Upper lobe of right lung (tissue), 1 donor: ENCODE results near the gene JAG2. TPM values are rescaled to one million over a fixed set of nuclear protein-coding genes. Genes with fewer than 3 reads are reported as not detected.
A peak's percentile ranks its signal among the peaks of the same experiment; 100 is the strongest.
"Not testable (repeated sequence)": the region's sequence is repeated elsewhere in the genome, so short reads cannot be mapped to it uniquely, and the experiment has no call there.

Experiments
- ATAC-seq: fragments of 200-7000 bp; cut with Tn5 transposase; one replicate; pipeline ENCODE4 v1.9.1; 2020; ENCODE audit warnings: mild to moderate bottlenecking, moderate library complexity
- DNase-seq: peaks from one replicate; pipeline ENCODE4 v3.0.0-alpha.2; 2020
- H3K27ac ChIP-seq: fragments of 200-600 bp; one replicate; pipeline ENCODE4 v1.8.0; 2022
- H3K27me3 ChIP-seq: fragments of 200-600 bp; one replicate; pipeline ENCODE4 v1.8.0; 2022; ENCODE audit warnings: mild to moderate bottlenecking
- H3K36me3 ChIP-seq: fragments of 200-600 bp; one replicate; pipeline ENCODE4 v1.8.0; 2022
- H3K4me1 ChIP-seq: fragments of 200-600 bp; one replicate; pipeline ENCODE4 v1.8.0; 2022
- H3K4me3 ChIP-seq: fragments of 200-600 bp; one replicate; pipeline ENCODE4 v1.8.0; 2022; ENCODE audit warnings: mild to moderate bottlenecking
- H3K9me3 ChIP-seq: fragments of 200-600 bp; one replicate; pipeline ENCODE4 v1.8.0; 2022
- intact Hi-C: fragments of 100-400 bp; cut with DNase I; formaldehyde crosslinking; loops from one replicate; pipeline ENCODE4 v1.11.0; 2022
- total RNA-seq: library from RNA; stranded (reverse); fragmentation: NEBNext Ultra II Directional; extraction: Animal tissue kit (Norgen Biotek cat#: 25700); gene quantifications from one replicate; pipeline ENCODE4 v1.2.1, GENCODE V29; 2021
- TF ChIP-seq, protein P1 (sequence below): fragments of 200-600 bp; IDR thresholded peaks from one replicate; pipeline ENCODE4 v1.8.0; 2022; ENCODE audit warnings: antibody characterized with exemption
- donor health status: DM: no; HTN: yes; CAD: no; lungs with severe emphysema.

The JAG2 gene
- total RNA-seq, 1 donor from 2014 or later = 31.2 TPM

DNA sequence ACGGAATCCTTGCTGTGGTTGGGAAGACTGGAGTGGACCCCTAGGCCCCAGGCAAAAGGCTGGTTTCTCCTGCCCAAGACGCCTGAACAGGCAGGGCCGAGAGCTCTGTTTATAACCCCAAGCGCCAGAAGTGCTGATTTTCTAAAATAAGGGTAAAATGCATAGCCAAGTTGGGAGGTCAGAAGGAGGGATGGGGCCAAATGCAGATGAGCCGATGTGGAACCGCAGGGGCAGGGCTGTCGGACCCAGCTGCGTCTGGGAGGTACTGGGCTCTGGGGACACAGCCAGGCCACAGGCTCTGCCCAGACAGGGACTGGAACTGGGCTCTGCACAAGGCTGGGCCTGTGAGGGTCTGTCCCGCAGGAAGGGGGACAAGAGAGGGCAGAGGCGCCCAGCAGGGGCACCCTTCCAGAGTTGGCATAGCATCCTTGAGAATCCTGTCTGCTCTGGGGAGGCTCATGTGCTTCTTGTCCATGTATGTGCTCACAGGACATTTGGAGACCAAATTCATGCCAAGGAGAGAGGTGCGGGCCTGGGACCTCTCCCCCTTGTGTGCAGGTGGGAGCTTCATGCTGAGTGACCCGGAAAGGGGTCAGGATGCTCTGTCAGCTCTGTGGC is 49.1 kb downstream of the JAG2 start:
- no peaks in the 10 kb centered on the region for H3K4me1 ChIP-seq
- no peak overlapping the region for H3K27ac ChIP-seq
- no peaks in the 10 kb centered on the region for H3K9me3 ChIP-seq
- H3K36me3 ChIP-seq = no peaks in the 10 kb centered on the region
- intact Hi-C loops = no loop called here
- TF ChIP-seq, protein P1, sequence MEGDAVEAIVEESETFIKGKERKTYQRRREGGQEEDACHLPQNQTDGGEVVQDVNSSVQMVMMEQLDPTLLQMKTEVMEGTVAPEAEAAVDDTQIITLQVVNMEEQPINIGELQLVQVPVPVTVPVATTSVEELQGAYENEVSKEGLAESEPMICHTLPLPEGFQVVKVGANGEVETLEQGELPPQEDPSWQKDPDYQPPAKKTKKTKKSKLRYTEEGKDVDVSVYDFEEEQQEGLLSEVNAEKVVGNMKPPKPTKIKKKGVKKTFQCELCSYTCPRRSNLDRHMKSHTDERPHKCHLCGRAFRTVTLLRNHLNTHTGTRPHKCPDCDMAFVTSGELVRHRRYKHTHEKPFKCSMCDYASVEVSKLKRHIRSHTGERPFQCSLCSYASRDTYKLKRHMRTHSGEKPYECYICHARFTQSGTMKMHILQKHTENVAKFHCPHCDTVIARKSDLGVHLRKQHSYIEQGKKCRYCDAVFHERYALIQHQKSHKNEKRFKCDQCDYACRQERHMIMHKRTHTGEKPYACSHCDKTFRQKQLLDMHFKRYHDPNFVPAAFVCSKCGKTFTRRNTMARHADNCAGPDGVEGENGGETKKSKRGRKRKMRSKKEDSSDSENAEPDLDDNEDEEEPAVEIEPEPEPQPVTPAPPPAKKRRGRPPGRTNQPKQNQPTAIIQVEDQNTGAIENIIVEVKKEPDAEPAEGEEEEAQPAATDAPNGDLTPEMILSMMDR = no peak
- no peaks in the 10 kb centered on the region for H3K27me3 ChIP-seq
- no peak overlapping the region for H3K4me3 ChIP-seq
- peak; percentile 3 for ATAC-seq
- DNase-seq = no peak

DNA sequence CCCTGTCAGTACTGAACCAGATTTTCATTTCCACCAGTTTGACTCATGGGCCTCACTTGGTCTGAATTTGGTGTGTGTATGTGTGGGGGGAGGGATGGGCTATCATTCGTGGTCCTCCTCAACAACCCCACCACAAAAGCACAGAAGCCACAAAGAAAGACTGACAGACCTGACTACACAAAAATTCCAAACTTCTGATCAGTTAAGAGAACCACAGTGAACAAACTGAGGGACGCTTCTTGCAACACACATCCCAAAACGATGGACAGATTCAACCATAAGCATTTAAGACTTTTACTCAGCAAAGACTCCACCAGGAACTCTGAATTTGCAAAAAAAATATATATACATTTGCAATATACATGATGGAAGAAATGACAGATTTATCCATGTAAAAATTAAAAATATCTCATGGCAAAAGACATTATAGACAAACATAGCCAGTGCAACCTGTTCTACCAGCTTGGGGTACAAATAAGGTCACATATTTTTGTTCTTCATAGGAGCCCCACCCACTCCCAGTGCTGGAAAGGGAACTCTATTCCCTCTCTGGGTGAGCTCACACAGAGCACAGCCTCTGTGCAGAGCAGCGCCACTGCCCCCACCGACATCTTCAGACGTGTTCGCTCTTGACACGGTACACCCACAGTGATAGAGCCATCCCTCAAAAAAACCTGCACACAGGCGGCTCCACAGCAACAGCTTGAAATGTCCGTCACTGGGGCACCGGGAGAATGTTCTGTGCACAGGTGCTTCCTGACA is 49.7 kb downstream of the JAG2 start:
- H3K4me3 ChIP-seq = no peak overlapping the region
- TF ChIP-seq, protein P1 = no peak
- no peak for DNase-seq
- H3K4me1 ChIP-seq = no peaks in the 10 kb centered on the region
- H3K27me3 ChIP-seq = no peaks in the 10 kb centered on the region
- no peaks in the 10 kb centered on the region for H3K36me3 ChIP-seq
- peak; percentile 90 for ATAC-seq
- H3K27ac ChIP-seq = no peak overlapping the region
- H3K9me3 ChIP-seq = no peaks in the 10 kb centered on the region
- intact Hi-C loops = no loop called here

DNA sequence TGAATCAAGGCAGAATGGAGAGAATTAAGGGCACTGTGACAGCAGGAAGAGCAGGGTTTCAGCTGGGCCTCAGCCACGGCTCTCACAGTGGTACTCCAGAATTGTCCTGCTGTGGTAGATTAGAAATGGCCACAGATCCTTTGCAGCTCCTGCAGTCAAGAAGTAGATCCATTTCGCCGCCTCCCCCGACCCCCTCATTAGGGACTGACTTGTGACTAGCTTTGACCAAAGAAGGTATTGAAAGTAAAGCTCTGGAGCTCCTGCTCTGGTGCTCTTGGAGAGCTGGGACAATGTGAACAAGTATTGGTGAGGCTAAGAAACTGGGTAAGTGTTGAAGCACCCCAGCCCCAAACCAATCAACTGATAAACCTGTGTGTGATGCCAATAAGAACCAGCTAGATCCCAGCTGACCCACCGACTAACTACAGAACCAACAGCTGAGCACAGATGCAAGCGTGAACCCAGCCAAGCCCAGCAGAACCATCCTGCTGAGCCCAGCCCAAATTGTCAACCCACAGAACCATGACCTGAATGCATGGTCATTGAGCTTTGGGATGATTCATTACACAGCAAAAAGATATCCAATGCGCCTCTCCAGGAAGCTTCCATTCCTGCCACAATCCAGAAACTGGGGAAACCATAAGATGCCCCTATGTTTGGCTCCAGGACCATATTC is 50.7 kb downstream of the JAG2 start:
- TF ChIP-seq, protein P1 = no peak
- Histone ChIP-seq H3K36me3 (no peaks in the 10 kb centered on the region), H3K9me3 (no peaks in the 10 kb centered on the region), H3K4me3 (no peak overlapping the region), H3K27ac (no peak overlapping the region), H3K4me1 (no peaks in the 10 kb centered on the region), H3K27me3 (no peaks in the 10 kb centered on the region)
- intact Hi-C loops = no loop called here
- DNase-seq (no peak), ATAC-seq (no peak)

DNA sequence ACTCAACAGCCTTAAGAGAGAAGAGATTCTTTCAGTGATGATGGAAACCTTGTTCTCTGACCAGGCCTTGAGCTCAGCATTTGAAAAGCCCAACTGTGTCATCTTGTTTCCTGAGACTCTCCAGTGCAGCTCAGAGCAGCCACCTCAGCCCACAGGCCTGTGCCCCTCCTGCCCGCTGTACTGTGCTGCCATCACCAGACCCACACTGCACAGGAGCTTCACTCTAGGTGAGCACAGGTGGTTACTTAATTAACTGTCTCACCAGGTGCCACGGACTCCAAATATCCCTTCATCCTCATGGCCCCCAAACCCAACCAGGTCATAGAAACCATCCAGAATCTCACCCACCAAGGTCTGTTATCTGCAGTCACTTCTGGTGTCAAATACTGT is 51.3 kb downstream of the JAG2 start:
- TF ChIP-seq, protein P1 = no peak
- H3K4me1 ChIP-seq = no peaks in the 10 kb centered on the region
- intact Hi-C loops = no loop called here

DNA sequence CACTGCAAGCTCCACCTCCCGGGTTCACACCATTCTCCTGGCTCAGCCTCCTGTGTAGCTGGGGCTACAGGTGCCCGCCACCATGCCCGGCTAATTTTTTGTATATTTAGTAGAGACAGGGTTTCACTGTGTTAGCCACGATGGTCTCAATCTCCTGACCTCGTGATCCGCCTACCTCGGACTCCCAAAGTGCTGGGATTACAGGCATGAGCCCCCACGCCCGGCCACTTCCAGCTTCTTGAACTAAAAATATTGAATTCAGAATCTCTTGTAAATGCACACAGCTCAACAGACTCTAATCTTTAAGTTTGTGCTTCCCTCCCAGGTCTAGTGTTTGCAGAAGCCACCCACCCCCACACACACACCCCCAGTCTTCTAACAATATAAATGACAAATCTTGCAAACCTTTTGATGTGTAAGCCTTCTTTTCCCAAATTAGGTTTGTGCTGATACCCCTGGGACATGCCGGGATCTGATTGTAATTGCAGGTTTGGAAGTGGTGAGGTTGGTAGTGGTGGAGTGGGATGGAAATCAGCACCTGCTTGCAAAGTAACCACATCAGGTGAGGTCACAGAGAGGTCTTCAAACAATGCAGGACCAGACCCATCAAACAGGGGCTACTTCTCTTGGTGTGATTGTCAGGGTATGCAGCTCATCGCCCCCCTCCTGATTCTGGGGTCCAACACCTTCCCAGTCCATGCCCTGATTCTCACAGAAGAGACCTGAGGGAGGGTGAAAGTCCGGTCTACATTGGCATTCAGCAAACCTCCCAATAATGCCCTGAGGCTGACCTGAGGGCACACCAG is 51.9 kb downstream of the JAG2 start:
- Histone ChIP-seq H3K9me3 (no peaks in the 10 kb centered on the region), H3K4me1 (no peaks in the 10 kb centered on the region), H3K27me3 (no peaks in the 10 kb centered on the region), H3K27ac (no peak overlapping the region), H3K36me3 (no peaks in the 10 kb centered on the region), H3K4me3 (no peak overlapping the region)
- no peak for DNase-seq
- TF ChIP-seq, protein P1 = no peak
- intact Hi-C loops = no loop called here
- ATAC-seq = no peak

More for the DNA sequence above, 51.3 kb downstream of the JAG2 start:
- DNase-seq (no peak), ATAC-seq (no peak)
- Histone ChIP-seq H3K27me3 (no peaks in the 10 kb centered on the region), H3K27ac (no peak overlapping the region), H3K36me3 (no peaks in the 10 kb centered on the region), H3K4me3 (no peak overlapping the region), H3K9me3 (no peaks in the 10 kb centered on the region)

DNA sequence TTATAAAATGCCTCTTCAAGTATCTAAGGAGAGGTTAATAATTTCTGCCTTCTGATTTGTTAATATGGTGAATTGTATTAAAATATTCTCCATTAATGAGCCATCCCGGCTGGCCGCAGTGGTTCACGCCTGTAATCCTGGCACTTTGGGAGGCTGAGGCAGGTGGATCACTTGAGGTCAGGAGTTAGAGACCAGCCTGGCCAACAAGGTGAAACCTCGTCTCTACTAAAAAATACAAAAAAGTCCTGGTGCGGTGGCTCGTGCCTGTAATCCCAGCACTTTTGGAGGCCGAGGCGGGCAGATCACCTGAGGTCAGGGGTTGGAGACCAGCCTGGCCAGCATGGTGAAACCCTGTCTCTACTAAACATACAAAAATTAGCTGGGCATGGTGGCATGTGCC is 59.3 kb downstream of the JAG2 start:
- H3K27ac ChIP-seq, H3K4me3 ChIP-seq, ATAC-seq, H3K36me3 ChIP-seq, intact Hi-C loops, H3K9me3 ChIP-seq, H3K4me1 ChIP-seq, DNase-seq, H3K27me3 ChIP-seq: not testable (repeated sequence)
